A549 (cell line): ENCODE data around the gene GLIS1.

Experiments used
- POLR2A ChIP-seq: IDR thresholded peaks from 2 replicates; pipeline ENCODE4 v1.6.1; 2012; ENCODE audit warnings: mild to moderate bottlenecking, low read length
- TF ChIP-seq, protein P1 (sequence below): fragments of >200 bp; sonication (Bioruptor Twin); formaldehyde crosslinking; IDR thresholded peaks from 3 replicates; pipeline ENCODE4 v1.5.1; 2016

DNA sequence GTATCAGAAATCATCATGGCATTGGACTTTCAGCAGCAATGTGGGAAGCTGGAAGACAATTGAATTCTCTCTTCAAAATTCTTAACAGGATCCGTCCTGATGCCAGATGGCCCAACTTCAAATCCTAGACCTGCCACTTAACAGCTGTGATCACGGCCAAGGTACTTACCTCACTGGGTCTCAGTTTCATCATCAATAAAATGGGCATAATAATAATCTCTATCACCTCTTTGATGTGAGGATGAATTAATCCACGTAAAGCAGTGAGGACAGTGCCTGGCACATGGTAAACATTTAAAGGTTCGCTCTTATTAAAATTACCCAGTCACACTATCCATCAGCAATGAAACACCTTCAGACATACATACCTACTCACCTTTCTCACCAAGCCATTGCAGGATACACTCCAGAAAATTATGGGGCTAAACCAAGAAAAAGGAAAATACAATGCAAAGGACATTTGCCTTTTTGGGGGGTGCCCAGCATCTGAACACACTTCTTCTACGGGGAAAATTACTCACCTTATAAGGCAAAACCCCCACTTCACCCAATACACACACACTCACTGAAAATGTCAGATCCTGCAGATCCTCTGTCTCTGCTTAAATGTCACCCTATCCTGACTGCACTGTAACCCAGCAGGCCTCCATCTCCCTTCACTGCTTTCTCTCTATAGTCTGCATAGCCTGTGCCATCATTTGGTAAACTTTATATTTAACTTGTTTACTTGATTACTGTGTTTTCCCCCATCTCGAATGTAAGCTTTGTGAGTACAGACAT, 21.7 kb downstream of the GLIS1 start:
- TF ChIP-seq POLR2A, result no peak
- TF ChIP-seq, protein P1, sequence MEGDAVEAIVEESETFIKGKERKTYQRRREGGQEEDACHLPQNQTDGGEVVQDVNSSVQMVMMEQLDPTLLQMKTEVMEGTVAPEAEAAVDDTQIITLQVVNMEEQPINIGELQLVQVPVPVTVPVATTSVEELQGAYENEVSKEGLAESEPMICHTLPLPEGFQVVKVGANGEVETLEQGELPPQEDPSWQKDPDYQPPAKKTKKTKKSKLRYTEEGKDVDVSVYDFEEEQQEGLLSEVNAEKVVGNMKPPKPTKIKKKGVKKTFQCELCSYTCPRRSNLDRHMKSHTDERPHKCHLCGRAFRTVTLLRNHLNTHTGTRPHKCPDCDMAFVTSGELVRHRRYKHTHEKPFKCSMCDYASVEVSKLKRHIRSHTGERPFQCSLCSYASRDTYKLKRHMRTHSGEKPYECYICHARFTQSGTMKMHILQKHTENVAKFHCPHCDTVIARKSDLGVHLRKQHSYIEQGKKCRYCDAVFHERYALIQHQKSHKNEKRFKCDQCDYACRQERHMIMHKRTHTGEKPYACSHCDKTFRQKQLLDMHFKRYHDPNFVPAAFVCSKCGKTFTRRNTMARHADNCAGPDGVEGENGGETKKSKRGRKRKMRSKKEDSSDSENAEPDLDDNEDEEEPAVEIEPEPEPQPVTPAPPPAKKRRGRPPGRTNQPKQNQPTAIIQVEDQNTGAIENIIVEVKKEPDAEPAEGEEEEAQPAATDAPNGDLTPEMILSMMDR, result no peak
